ENCODE data around the gene MSI2. TPM values are rescaled to one million over a fixed set of nuclear protein-coding genes. Genes with fewer than 3 reads are reported as not detected.

MSI2 gene
- total RNA-seq, 2 experiments from 2014 or later, result 131 to 164 TPM

DNA sequence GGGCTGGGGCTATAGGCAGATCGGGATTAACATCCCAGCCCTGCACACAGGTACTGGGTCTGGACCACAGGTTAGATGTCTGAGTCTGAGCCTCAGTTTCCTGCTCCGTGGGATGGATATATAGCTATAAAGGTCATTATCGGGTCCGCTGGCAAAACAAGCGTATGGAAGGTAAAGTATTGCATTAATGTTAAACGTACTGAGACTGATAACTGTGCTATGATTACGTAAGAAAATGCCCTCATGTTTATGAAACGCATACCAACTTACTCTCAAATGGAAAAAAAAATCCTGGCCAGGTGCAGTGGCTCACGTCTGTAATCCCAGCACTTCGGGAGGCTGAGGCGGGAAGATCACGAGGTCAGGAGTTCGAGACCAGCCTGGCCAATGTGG lies 353.6 kb downstream of the MSI2 start:
- no peaks in the 10 kb centered on the region for H3K9me2 ChIP-seq (ENCODE audit: insufficient read depth, low read length)
- no peaks in the 10 kb centered on the region for H3K36me3 ChIP-seq (ENCODE audit: insufficient read depth, low read length)
- H3K4me1 ChIP-seq (ENCODE audit: insufficient read depth, low read length, poor library complexity, severe bottlenecking), result peaks cover 54% of the 10 kb centered on the region
- H3K4me3 ChIP-seq (ENCODE audit: low read depth, low read length, poor library complexity, severe bottlenecking), result no peak overlapping the region
- H2AFZ ChIP-seq (ENCODE audit: low read length), result no peak overlapping the region
- H3K4me2 ChIP-seq (ENCODE audit: low read length), result no peak overlapping the region
- no peaks in the 10 kb centered on the region for H3K9me3 ChIP-seq (ENCODE audit: low read length)
- CTCF ChIA-PET (ENCODE audit: unreplicated experiment), result no interaction called here
- no peaks in the 10 kb centered on the region for H4K20me1 ChIP-seq (ENCODE audit: insufficient read depth, low read length)
- intact Hi-C loops (cut with micrococcal nuclease; ENCODE audit: unreplicated experiment), result loop anchor here (5.0 to 10.0 kb wide), 2 partner anchors 368 to 475 kb away; no protein-coding TSS in a partner anchor
- DNase-seq (ENCODE audit: low spot score), result no peak
- TF ChIP-seq, protein P1, sequence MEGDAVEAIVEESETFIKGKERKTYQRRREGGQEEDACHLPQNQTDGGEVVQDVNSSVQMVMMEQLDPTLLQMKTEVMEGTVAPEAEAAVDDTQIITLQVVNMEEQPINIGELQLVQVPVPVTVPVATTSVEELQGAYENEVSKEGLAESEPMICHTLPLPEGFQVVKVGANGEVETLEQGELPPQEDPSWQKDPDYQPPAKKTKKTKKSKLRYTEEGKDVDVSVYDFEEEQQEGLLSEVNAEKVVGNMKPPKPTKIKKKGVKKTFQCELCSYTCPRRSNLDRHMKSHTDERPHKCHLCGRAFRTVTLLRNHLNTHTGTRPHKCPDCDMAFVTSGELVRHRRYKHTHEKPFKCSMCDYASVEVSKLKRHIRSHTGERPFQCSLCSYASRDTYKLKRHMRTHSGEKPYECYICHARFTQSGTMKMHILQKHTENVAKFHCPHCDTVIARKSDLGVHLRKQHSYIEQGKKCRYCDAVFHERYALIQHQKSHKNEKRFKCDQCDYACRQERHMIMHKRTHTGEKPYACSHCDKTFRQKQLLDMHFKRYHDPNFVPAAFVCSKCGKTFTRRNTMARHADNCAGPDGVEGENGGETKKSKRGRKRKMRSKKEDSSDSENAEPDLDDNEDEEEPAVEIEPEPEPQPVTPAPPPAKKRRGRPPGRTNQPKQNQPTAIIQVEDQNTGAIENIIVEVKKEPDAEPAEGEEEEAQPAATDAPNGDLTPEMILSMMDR (conservative IDR thresholded peaks at IDR 0.05; ENCODE audit: low read length), result no peak
- no peak for TF ChIP-seq EZH2phosphoT487 (IDR thresholded peaks at IDR 0.05; ENCODE audit: borderline replicate concordance, low read depth, low read length)
- no TSS peak for BruUV-seq (replicated peaks)
- POLR2A ChIA-PET, result interaction anchor here (7.3 kb wide), 1 partner anchor 13 kb away, joined by 36 read pairs; no protein-coding TSS in a partner anchor
- no peak overlapping the region for H3K27ac ChIP-seq (ENCODE audit: low read depth, low read length, poor library complexity, severe bottlenecking)
- H3K79me2 ChIP-seq (ENCODE audit: insufficient read depth, low read depth, low read length), result no peaks in the 10 kb centered on the region

DNA sequence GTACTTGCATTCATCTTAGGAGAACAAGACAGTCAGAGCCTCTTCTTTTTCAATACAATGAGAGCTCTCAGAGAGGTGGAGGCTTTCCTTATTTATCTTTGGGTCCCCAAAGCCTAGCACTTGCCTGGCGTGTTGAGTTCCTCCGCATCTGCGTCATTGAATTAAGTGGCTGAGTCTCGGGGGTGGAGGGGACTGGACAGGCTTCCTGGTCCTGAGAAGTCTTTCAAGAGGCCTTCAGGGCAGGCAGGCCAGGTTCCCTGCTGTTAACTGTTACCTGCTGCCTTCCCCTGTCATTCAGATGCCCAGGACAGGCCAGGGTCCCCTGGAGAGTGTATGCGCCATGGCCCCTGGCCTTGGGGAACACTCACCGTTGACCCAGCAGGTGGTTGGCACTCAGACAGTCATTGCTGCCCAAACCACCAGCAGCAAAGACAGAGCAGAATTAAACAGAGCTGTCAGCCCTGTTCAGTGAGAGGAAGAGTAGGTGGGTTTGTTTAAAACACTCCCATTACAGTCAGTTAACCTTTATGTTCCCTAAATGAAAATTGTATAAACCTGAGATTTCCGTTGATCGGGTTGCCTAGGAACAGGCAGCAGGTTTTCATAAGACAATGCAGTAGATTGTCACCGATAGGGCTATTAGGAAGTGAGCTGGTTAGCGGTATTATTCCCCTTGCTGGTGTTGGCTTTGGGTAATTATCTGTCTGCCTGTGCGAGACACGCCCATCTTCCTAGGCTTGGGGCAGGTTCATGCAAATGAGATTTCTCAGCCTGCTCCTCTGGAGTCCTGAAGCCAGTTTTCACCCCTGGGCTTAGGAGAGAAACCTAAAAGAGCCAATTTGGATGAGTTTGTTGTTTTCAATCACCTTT lies 356.1 kb downstream of the MSI2 start:
- Histone ChIP-seq H3K4me3 (ENCODE audit: low read depth, low read length, poor library complexity, severe bottlenecking) (no peak overlapping the region), H2AFZ (ENCODE audit: low read length) (no peak overlapping the region), H3K9me3 (ENCODE audit: low read length) (peaks cover 10% of the 10 kb centered on the region), H4K20me1 (ENCODE audit: insufficient read depth, low read length) (no peaks in the 10 kb centered on the region), H3K9me2 (ENCODE audit: insufficient read depth, low read length) (no peaks in the 10 kb centered on the region), H3K27ac (ENCODE audit: low read depth, low read length, poor library complexity, severe bottlenecking) (peak overlapping the region; percentile 44), H3K4me1 (ENCODE audit: insufficient read depth, low read length, poor library complexity, severe bottlenecking) (peaks cover 28% of the 10 kb centered on the region), H3K36me3 (ENCODE audit: insufficient read depth, low read length) (peaks cover 20% of the 10 kb centered on the region), H3K4me2 (ENCODE audit: low read length) (peak overlapping the region; percentile 43; the same call in 1 of the 2 replicates), H3K79me2 (ENCODE audit: insufficient read depth, low read depth, low read length) (no peaks in the 10 kb centered on the region)
- TF ChIP-seq, protein P1 (conservative IDR thresholded peaks at IDR 0.05; ENCODE audit: low read length), result no peak
- TF ChIP-seq EZH2phosphoT487 (IDR thresholded peaks at IDR 0.05; ENCODE audit: borderline replicate concordance, low read depth, low read length), result no peak
- ChIA-PET POLR2A (interaction anchor here (0.5 kb wide), 1 partner anchor 335 kb away, joined by 3 read pairs; no protein-coding TSS in a partner anchor), CTCF (ENCODE audit: unreplicated experiment) (interaction anchor here (1.1 kb wide), 1 partner anchor 60 kb away, joined by 3 read pairs; no protein-coding TSS in a partner anchor)
- DNase-seq (ENCODE audit: low spot score), result peak; percentile 58
- BruUV-seq (replicated peaks), result no TSS peak
- intact Hi-C loops (cut with micrococcal nuclease; ENCODE audit: unreplicated experiment), result no loop called here

DNA sequence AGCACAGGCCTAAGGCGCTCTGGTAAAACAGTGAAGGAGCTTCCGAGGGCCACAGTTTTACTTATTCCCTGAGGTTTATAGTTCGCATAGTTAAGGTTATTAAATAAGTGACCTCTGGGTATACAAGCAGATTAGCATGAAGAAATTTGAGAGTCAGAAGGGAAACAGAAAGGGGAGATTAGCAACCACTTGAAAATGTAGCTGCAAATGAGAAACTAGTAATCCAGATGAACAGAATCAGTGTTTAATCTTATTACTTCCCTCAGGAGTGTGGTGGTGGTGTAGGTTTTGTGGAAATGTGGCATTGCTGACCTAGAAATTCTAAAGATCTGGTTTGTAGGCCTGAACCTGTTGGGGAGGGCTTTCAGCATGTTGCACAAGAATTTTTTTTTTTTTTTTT lies 358.4 kb downstream of the MSI2 start:
- TF ChIP-seq EZH2phosphoT487 (IDR thresholded peaks at IDR 0.05; ENCODE audit: borderline replicate concordance, low read depth, low read length), result no peak
- TF ChIP-seq, protein P1 (conservative IDR thresholded peaks at IDR 0.05; ENCODE audit: low read length), result no peak
- no peak overlapping the region for H3K27ac ChIP-seq (ENCODE audit: low read depth, low read length, poor library complexity, severe bottlenecking)
- H2AFZ ChIP-seq (ENCODE audit: low read length), result no peak overlapping the region
- no peak for DNase-seq (ENCODE audit: low spot score)
- peaks cover 12% of the 10 kb centered on the region for H3K9me3 ChIP-seq (ENCODE audit: low read length)
- BruUV-seq (replicated peaks), result no TSS peak
- H3K9me2 ChIP-seq (ENCODE audit: insufficient read depth, low read length), result no peaks in the 10 kb centered on the region
- peaks cover 14% of the 10 kb centered on the region for H3K4me1 ChIP-seq (ENCODE audit: insufficient read depth, low read length, poor library complexity, severe bottlenecking)
- POLR2A ChIA-PET, result no interaction called here
- H4K20me1 ChIP-seq (ENCODE audit: insufficient read depth, low read length), result no peaks in the 10 kb centered on the region
- no peak overlapping the region for H3K4me2 ChIP-seq (ENCODE audit: low read length)
- intact Hi-C loops (cut with micrococcal nuclease; ENCODE audit: unreplicated experiment), result no loop called here
- no peak overlapping the region for H3K4me3 ChIP-seq (ENCODE audit: low read depth, low read length, poor library complexity, severe bottlenecking)
- CTCF ChIA-PET (ENCODE audit: unreplicated experiment), result no interaction called here
- peaks cover 29% of the 10 kb centered on the region for H3K36me3 ChIP-seq (ENCODE audit: insufficient read depth, low read length)
- H3K79me2 ChIP-seq (ENCODE audit: insufficient read depth, low read depth, low read length), result no peaks in the 10 kb centered on the region
